PC-9 (cell line): Measurements from ENCODE around the gene INPPL1.

Source experiments
- CTCF ChIP-seq: fragments of 200-600 bp; sonication (generic); conservative IDR thresholded peaks from 2 replicates; pipeline ENCODE4 v1.6.1; 2017; ENCODE audit warnings: mixed run types, antibody characterized with exemption, mild to moderate bottlenecking, moderate library complexity
- EZH2 ChIP-seq: fragments of 200-600 bp; sonication (generic); IDR thresholded peaks from 2 replicates; pipeline ENCODE4 v1.8.0; 2017; ENCODE audit warnings: antibody characterized with exemption, low read depth

- TF ChIP-seq CTCF: no peak
- TF ChIP-seq EZH2: no peak
Measured at GRCh38 chr11:72239849-72240460, 15.4 kb downstream of the INPPL1 start.
